ENCODE measurements around the gene IMPA2. TPM values are rescaled to one million over a fixed set of nuclear protein-coding genes. Genes with fewer than 3 reads are reported as not detected.

The IMPA2 gene
- total RNA-seq, 1 donor from 2014 or later, result 53.4 TPM

- DNase-seq (ENCODE audit: low spot score, unreplicated experiment), result no peak
- no peak overlapping the region for H3K4me3 Mint-ChIP-seq (ENCODE audit: low read depth)
- TF ChIP-seq CTCF (IDR thresholded peaks at IDR 0.05; ENCODE audit: unreplicated experiment), result no peak
- H3K36me3 Mint-ChIP-seq (ENCODE audit: insufficient read depth), result peaks cover 2% of the 10 kb centered on the region
- H3K9me3 Mint-ChIP-seq (ENCODE audit: low read depth), result no peaks in the 10 kb centered on the region
- peaks cover 52% of the 10 kb centered on the region for H3K4me1 Mint-ChIP-seq (ENCODE audit: low read depth)
- H3K27ac Mint-ChIP-seq, result no peak overlapping the region
- no peaks in the 10 kb centered on the region for H3K27me3 Mint-ChIP-seq
These were observed 9.2 kb downstream of the IMPA2 start for GRCh38 chr18:11990539-11990938.

- DNase-seq (ENCODE audit: low spot score, unreplicated experiment), result no peak
- Mint-ChIP-seq H3K36me3 (ENCODE audit: insufficient read depth) (peaks cover 2% of the 10 kb centered on the region), H3K27me3 (no peaks in the 10 kb centered on the region), H3K4me1 (ENCODE audit: low read depth) (peaks cover 52% of the 10 kb centered on the region), H3K9me3 (ENCODE audit: low read depth) (no peaks in the 10 kb centered on the region), H3K4me3 (ENCODE audit: low read depth) (no peak overlapping the region), H3K27ac (no peak overlapping the region)
- no peak for TF ChIP-seq CTCF (IDR thresholded peaks at IDR 0.05; ENCODE audit: unreplicated experiment)
These were observed 9.9 kb downstream of the IMPA2 start for GRCh38 chr18:11991021-11991795.

- no peak for TF ChIP-seq CTCF (IDR thresholded peaks at IDR 0.05; ENCODE audit: unreplicated experiment)
- no peak for DNase-seq (ENCODE audit: low spot score, unreplicated experiment)
- Mint-ChIP-seq H3K4me1 (ENCODE audit: low read depth) (peaks cover 52% of the 10 kb centered on the region), H3K36me3 (ENCODE audit: insufficient read depth) (peaks cover 2% of the 10 kb centered on the region), H3K27me3 (no peaks in the 10 kb centered on the region), H3K27ac (no peak overlapping the region), H3K4me3 (ENCODE audit: low read depth) (no peak overlapping the region), H3K9me3 (ENCODE audit: low read depth) (no peaks in the 10 kb centered on the region)
These were observed 10.9 kb downstream of the IMPA2 start for GRCh38 chr18:11992096-11992790.

GRCh38 chr18:11993264-11993916 lies 12.1 kb downstream of the IMPA2 start:
- H3K4me1 Mint-ChIP-seq (ENCODE audit: low read depth), result peaks cover 52% of the 10 kb centered on the region

More at GRCh38 chr18:11993264-11993916, 12.1 kb downstream of the IMPA2 start:
- no peak for DNase-seq (ENCODE audit: low spot score, unreplicated experiment)
- Mint-ChIP-seq H3K27me3 (no peaks in the 10 kb centered on the region), H3K9me3 (ENCODE audit: low read depth) (no peaks in the 10 kb centered on the region), H3K4me3 (ENCODE audit: low read depth) (no peak overlapping the region), H3K36me3 (ENCODE audit: insufficient read depth) (peaks cover under 1% of the 10 kb centered on the region), H3K27ac (peak overlapping the region; percentile 65)
- TF ChIP-seq CTCF (IDR thresholded peaks at IDR 0.05; ENCODE audit: unreplicated experiment), result no peak
